Progenitor cell of endocrine pancreas (in vitro differentiated cells): ENCODE data around the gene EEIG1. TPM values are rescaled to one million over a fixed set of nuclear protein-coding genes. Genes with fewer than 3 reads are reported as not detected.

Source experiments
- DNase-seq: peaks from one replicate; pipeline ENCODE4 v3.0.0; 2021; ENCODE audit warnings: low spot score; ENCODE audit not compliant: unreplicated experiment
- H3K27ac Mint-ChIP-seq: 2 replicates; pipeline ENCODE4 v1.8.0; 2021; ENCODE audit warnings: mild to moderate bottlenecking, moderate library complexity, mixed read lengths
- H3K27me3 Mint-ChIP-seq: 2 replicates; pipeline ENCODE4 v1.8.0; 2021; ENCODE audit warnings: mixed read lengths
- H3K36me3 Mint-ChIP-seq: 2 replicates; pipeline ENCODE4 v1.8.0; 2022; ENCODE audit warnings: mixed read lengths; ENCODE audit not compliant: insufficient read depth
- H3K4me1 Mint-ChIP-seq: 2 replicates; pipeline ENCODE4 v1.8.0; 2021; ENCODE audit warnings: low read depth, mixed read lengths
- H3K4me3 Mint-ChIP-seq: 2 replicates; pipeline ENCODE4 v1.8.0; 2021; ENCODE audit warnings: low read depth, mild to moderate bottlenecking, moderate library complexity, mixed read lengths
- H3K9me3 Mint-ChIP-seq: 2 replicates; pipeline ENCODE4 v1.8.0; 2021; ENCODE audit warnings: low read depth, mixed read lengths
- total RNA-seq: library from RNA; stranded (reverse); gene quantifications from 2 replicates; pipeline ENCODE4 v1.2.1, GENCODE V29; 2021
- TF ChIP-seq, protein P1 (sequence below): fragments of 200-600 bp; sonication (generic); IDR thresholded peaks from one replicate; pipeline ENCODE4 v1.5.0; 2021; ENCODE audit warnings: antibody characterized with exemption, mild to moderate bottlenecking; ENCODE audit not compliant: unreplicated experiment

Gene EEIG1
- total RNA-seq, 1 donor from 2014 or later: 48.2 TPM

DNA sequence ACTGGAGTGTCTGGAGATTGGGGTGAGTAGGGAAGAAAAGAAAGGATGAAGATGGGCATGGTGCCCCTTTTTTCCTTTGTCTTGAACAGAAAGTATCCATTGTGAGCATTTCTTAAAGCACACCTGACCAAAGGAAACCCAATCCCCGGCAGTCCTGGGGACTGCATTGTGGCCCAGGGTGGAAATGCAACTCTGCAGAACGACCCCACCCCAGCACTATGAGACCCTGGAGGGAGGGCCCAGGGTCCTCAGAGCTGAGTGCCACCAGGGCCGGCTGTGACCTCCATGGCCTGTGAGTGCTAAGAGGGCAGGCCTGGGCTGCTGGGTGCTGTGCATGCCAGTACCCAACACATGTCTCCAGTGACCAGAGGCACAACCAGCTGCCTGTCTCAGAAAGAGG lies 18.5 kb downstream of the EEIG1 start:
- Mint-ChIP-seq H3K4me3 (no peak overlapping the region), H3K4me1 (peaks cover 17% of the 10 kb centered on the region), H3K36me3 (peaks cover 4% of the 10 kb centered on the region), H3K9me3 (peaks cover 2% of the 10 kb centered on the region), H3K27ac (no peak overlapping the region), H3K27me3 (no peaks in the 10 kb centered on the region)
- DNase-seq: no peak
- TF ChIP-seq, protein P1, sequence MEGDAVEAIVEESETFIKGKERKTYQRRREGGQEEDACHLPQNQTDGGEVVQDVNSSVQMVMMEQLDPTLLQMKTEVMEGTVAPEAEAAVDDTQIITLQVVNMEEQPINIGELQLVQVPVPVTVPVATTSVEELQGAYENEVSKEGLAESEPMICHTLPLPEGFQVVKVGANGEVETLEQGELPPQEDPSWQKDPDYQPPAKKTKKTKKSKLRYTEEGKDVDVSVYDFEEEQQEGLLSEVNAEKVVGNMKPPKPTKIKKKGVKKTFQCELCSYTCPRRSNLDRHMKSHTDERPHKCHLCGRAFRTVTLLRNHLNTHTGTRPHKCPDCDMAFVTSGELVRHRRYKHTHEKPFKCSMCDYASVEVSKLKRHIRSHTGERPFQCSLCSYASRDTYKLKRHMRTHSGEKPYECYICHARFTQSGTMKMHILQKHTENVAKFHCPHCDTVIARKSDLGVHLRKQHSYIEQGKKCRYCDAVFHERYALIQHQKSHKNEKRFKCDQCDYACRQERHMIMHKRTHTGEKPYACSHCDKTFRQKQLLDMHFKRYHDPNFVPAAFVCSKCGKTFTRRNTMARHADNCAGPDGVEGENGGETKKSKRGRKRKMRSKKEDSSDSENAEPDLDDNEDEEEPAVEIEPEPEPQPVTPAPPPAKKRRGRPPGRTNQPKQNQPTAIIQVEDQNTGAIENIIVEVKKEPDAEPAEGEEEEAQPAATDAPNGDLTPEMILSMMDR: no peak

DNA sequence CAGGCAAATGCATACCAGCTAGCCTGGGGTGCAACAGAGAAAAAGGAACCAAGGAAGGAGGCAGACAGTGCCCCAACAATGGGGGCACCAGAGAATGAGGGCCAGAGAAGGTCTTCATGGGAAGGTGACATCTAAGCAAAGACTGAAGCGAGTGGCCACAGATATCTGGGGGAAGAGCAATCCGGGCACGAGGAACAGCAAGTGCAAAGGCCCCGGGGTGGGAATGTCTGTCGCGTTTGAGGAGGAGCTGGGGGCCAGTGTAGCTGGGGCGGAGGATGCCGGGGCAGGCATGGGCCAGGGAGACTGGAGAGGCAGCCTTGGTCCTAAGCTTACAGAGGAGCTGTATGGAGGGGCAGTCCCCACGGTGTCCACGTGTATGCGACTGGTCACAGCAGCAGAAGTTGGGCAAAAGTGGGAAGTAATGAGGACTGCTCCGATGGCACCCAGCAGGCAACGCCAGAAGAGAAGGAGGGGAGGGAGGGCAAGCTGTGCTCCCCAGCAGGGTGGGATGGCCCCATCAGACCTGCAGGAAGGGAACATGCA lies 19.1 kb downstream of the EEIG1 start:
- no peak for DNase-seq
- no peaks in the 10 kb centered on the region for H3K27me3 Mint-ChIP-seq
- H3K27ac Mint-ChIP-seq: no peak overlapping the region
- TF ChIP-seq, protein P1: no peak
- H3K36me3 Mint-ChIP-seq: peaks cover 4% of the 10 kb centered on the region
- H3K4me3 Mint-ChIP-seq: no peak overlapping the region
- H3K4me1 Mint-ChIP-seq: peaks cover 17% of the 10 kb centered on the region
- H3K9me3 Mint-ChIP-seq: peaks cover 2% of the 10 kb centered on the region

DNA sequence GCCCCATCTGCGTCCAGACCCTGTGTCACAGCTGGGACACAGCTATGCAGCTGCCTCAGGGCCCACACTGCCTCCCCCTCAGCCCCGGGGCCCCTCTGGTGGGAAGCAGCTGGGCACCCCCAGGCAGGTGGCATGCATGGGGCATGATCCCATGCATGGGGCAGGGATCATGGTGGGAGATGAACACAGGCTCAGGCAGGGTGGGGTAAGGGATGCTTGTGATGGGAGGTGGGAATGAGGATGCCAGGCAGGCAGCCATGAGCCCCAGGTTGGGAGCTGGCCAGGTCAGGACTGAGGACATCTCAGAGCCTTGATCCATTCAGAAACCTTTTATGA lies 19.7 kb downstream of the EEIG1 start:
- Mint-ChIP-seq H3K36me3 (peaks cover 4% of the 10 kb centered on the region), H3K9me3 (peaks cover 2% of the 10 kb centered on the region), H3K4me1 (peaks cover 17% of the 10 kb centered on the region), H3K27me3 (no peaks in the 10 kb centered on the region), H3K27ac (no peak overlapping the region), H3K4me3 (no peak overlapping the region)
- TF ChIP-seq, protein P1: no peak
- no peak for DNase-seq

DNA sequence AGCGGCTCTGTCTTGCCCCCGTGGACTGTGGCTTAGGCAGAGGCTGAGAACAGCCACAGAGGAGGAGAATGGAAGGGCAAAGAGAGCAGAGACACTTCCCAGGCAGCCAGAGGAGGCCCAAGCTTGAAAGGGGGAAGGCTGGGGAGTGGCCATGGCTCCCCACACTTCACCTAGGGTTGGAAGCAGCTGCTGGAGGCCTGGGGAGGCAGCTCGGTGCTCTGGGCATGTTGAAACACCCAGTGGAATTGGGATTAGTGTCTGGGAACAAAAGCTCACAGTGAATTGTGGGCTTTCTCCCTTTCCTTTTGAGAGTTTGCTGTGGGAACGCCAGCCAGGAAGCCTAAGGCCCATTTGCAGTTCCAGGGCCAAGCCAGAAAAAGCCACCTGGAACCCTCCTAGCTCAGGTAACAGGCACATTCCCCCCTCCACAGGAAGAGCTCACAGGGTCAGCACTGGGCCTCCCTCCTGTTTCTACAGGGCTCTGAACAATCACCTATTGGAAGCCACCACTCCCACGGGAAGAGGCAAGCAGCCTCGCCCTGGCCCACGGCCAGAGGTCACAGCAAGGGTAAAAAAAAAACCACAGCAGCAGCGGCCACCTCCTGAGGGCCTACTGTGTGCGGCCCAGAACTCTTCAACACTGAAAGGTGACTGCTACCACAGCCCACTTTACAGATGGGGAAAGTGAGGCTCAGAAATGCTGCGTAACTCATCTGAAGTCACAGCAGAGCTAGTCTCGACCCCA lies 20.2 kb downstream of the EEIG1 start:
- DNase-seq: no peak
- Mint-ChIP-seq H3K36me3 (peaks cover 5% of the 10 kb centered on the region), H3K9me3 (peaks cover 2% of the 10 kb centered on the region), H3K27me3 (no peaks in the 10 kb centered on the region), H3K4me1 (peaks cover 21% of the 10 kb centered on the region), H3K4me3 (no peak overlapping the region), H3K27ac (peak overlapping the region; percentile 41)
- TF ChIP-seq, protein P1: no peak

DNA sequence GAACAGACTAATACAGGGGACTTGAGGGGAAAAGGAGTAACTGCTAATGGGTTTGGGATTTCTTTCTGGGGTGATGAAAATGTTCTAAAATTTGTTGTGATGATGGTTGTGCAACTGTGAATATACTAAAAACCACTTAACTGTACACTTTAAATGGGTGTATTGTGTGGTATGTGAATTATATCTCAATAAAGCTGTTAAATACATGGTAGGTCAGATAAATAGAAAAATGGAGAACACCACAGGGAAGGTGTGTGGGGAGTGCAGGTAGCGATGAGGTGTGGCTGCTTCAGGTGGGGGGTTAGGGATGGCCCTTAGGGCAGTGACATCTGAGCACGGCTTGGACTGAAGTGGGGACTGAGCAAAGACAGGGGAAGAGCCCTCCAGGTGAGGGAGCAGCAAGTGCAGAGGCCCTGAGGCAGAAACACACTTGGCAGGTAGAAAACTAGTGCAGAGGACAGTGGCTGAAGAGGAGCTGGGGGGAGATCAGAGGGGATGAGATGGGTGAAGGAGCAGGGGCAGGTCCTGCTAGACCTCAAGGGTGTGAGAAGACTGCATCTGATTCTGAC lies 20.9 kb downstream of the EEIG1 start:
- H3K27me3 Mint-ChIP-seq: no peaks in the 10 kb centered on the region
- H3K4me3 Mint-ChIP-seq: no peak overlapping the region
- no peak for DNase-seq
- peak overlapping the region; percentile 18 for H3K27ac Mint-ChIP-seq
- TF ChIP-seq, protein P1: no peak
- peaks cover 2% of the 10 kb centered on the region for H3K9me3 Mint-ChIP-seq
- H3K4me1 Mint-ChIP-seq: peaks cover 19% of the 10 kb centered on the region
- H3K36me3 Mint-ChIP-seq: peaks cover 5% of the 10 kb centered on the region
